HCT116 (cell line): ENCODE results near the gene POU2AF2. TPM values are rescaled to one million over a fixed set of nuclear protein-coding genes. Genes with fewer than 3 reads are reported as not detected.

Experiments
- ATAC-seq: fragments of 200-7000 bp; cut with Tn5 transposase; 2 replicates; pipeline ENCODE4 v1.9.1; 2020; ENCODE audit warnings: mild to moderate bottlenecking, moderate library complexity
- BruUV-seq: library from RNA; stranded (reverse); fragments of 400-500 nt; replicated peaks from 2 replicates; lab custom pipeline; 2021; lab: Mats Ljungman, UMichigan
- CTCF ChIA-PET: fragments of 300-600 bp; sonication (Branson Sonifier 250); formaldehyde crosslinking; loops from one replicate; lab custom pipeline; 2021; ENCODE audit warnings: antibody characterized with exemption; lab: Charles Lee
- POLR2A ChIA-PET: fragments of 300-600, 350-600 bp; sonication (Branson Sonifier 250); formaldehyde crosslinking; loops from one replicate; lab custom pipeline; 2021; ENCODE audit warnings: antibody characterized with exemption; lab: Charles Lee
- RAD21 ChIA-PET, 2 experiments: fragments of 300-600 bp; sonication (Branson Sonifier 250); formaldehyde crosslinking; loops; one replicate each; lab custom pipeline; 2023; ENCODE audit warnings: low total read pairs in 2 of 2; ENCODE audit not compliant: uncharacterized antibody in 2 of 2, unreplicated experiment in 2 of 2, low non-redundant PET in 1 of 2; lab: Charles Lee
- DNase-seq: peaks from one replicate; pipeline ENCODE4 v3.0.0-alpha.2; 2010; ENCODE audit warnings: low read depth, low spot score
- H2AFZ ChIP-seq: fragments of 200-600 bp; shearing (Covaris generic), sonication (generic); 2 replicates; pipeline ENCODE4 v1.6.1; 2017; ENCODE audit warnings: low read depth, mixed run types, mixed read lengths, antibody characterized with exemption, low read length; ENCODE audit not compliant: poor library complexity, severe bottlenecking
- H3K27ac ChIP-seq: 2 replicates; pipeline ENCODE4 v1.5.1; 2012; ENCODE audit warnings: low read depth, low read length
- H3K27me3 ChIP-seq: fragments of 200-600 bp; sonication (generic); 2 replicates; pipeline ENCODE4 v1.6.1; 2016; ENCODE audit warnings: mixed run types, low read length, mixed read lengths; ENCODE audit not compliant: insufficient read depth
- H3K36me3 ChIP-seq, 2 experiments: fragments of 200-500 bp in 1 of 2; fragments of 200-600 bp in 1 of 2; sonication (Bioruptor generic) in 1 of 2; sonication (generic) in 1 of 2; 2 replicates each; pipeline versions ENCODE4 v1.5.1 to v1.6.1; 2014 to 2016; ENCODE audit warnings: low read length in 2 of 2, inconsistent platforms in 1 of 2, mixed read lengths in 1 of 2, mixed run types in 1 of 2; ENCODE audit not compliant: insufficient read depth in 2 of 2, control insufficient read depth in 1 of 2
- H3K4me1 ChIP-seq, 2 experiments: fragments of 200-600 bp in 1 of 2; sonication (generic) in 1 of 2; 2 replicates each; pipeline versions ENCODE4 v1.5.1 to v1.6.1; 2012 to 2017; ENCODE audit warnings: low read length in 2 of 2, inconsistent platforms in 1 of 2, mild to moderate bottlenecking in 1 of 2, mixed read lengths in 1 of 2, mixed run types in 1 of 2, moderate library complexity in 1 of 2; ENCODE audit not compliant: insufficient read depth in 2 of 2, control insufficient read depth in 1 of 2
- H3K4me2 ChIP-seq: fragments of 200-600 bp; sonication (generic); 2 replicates; pipeline ENCODE4 v1.6.1; 2017; ENCODE audit warnings: mixed run types, low read length, mixed read lengths
- H3K4me3 ChIP-seq, 2 experiments: fragments of 200-600 bp in 1 of 2; sonication (generic) in 1 of 2; replicated peaks in 1 of 2; 2 replicates each; pipeline ENCODE4 v1.5.1; 2011 to 2016; ENCODE audit warnings: low read length in 2 of 2, control low read depth in 1 of 2, low read depth in 1 of 2, mild to moderate bottlenecking in 1 of 2, mixed read lengths in 1 of 2, mixed run types in 1 of 2
- H3K79me2 ChIP-seq: fragments of 200-600 bp; sonication (generic); 2 replicates; pipeline ENCODE4 v1.6.1; 2017; ENCODE audit warnings: mild to moderate bottlenecking, mixed run types, low read length, moderate library complexity, mixed read lengths; ENCODE audit not compliant: insufficient read depth
- H3K9ac ChIP-seq: fragments of 200-600 bp; sonication (generic); 2 replicates; pipeline ENCODE4 v1.6.1; 2016; ENCODE audit warnings: low read length, mixed read lengths
- H3K9me2 ChIP-seq: fragments of 200-600 bp; sonication (generic), shearing (Covaris generic); 2 replicates; pipeline ENCODE4 v1.6.1; 2017; ENCODE audit warnings: mixed run types, mild to moderate bottlenecking, moderate library complexity; ENCODE audit not compliant: insufficient read depth
- H3K9me3 ChIP-seq, 2 experiments: fragments of 200-500 bp in 1 of 2; fragments of 200-600 bp in 1 of 2; sonication (Bioruptor generic) in 1 of 2; sonication (generic) in 1 of 2; 2 replicates each; pipeline ENCODE4 v1.6.1; 2014 to 2017; ENCODE audit warnings: low read length in 2 of 2, mixed read lengths in 2 of 2, inconsistent platforms in 1 of 2, low read depth in 1 of 2, mild to moderate bottlenecking in 1 of 2, mixed run types in 1 of 2, moderate library complexity in 1 of 2; ENCODE audit not compliant: control insufficient read depth in 1 of 2, insufficient read depth in 1 of 2
- H4K20me1 ChIP-seq: fragments of 200-600 bp; sonication (generic), shearing (Covaris generic); 2 replicates; pipeline ENCODE4 v1.6.1; 2017; ENCODE audit warnings: mixed run types, mild to moderate bottlenecking, moderate library complexity; ENCODE audit not compliant: insufficient read depth
- ATF3 ChIP-seq: IDR thresholded peaks from 2 replicates; pipeline ENCODE4 v1.6.1; 2012
- CBX3 ChIP-seq: IDR thresholded peaks from 2 replicates; pipeline ENCODE4 v1.6.1; 2012; ENCODE audit warnings: low read depth
- CEBPB ChIP-seq: IDR thresholded peaks from 2 replicates; pipeline ENCODE4 v1.6.1; 2012; ENCODE audit warnings: low read depth
- CTCF ChIP-seq, 3 experiments: fragments of 200-600 bp in 1 of 3; sonication (generic) in 1 of 3; IDR thresholded peaks in 2 of 3; conservative IDR thresholded peaks in 1 of 3; 2 replicates each; pipeline ENCODE4 v1.5.1; 2012 to 2017; ENCODE audit warnings: low read depth in 2 of 3, low read length in 2 of 3, antibody characterized with exemption in 1 of 3, borderline replicate concordance in 1 of 3, control low read depth in 1 of 3, mild to moderate bottlenecking in 1 of 3, mixed read lengths in 1 of 3, mixed run types in 1 of 3, moderate library complexity in 1 of 3; ENCODE audit not compliant: insufficient read depth in 1 of 3
- ELF1 ChIP-seq: IDR thresholded peaks from 2 replicates; pipeline ENCODE4 v1.6.1; 2012; ENCODE audit warnings: low read depth, borderline replicate concordance
- JUND ChIP-seq: IDR thresholded peaks from 2 replicates; pipeline ENCODE4 v1.6.1; 2012
- RAD21 ChIP-seq: IDR thresholded peaks from 2 replicates; pipeline ENCODE4 v1.6.1; 2012; ENCODE audit warnings: low read depth, mild to moderate bottlenecking
- SIN3A ChIP-seq: IDR thresholded peaks from 2 replicates; pipeline ENCODE4 v1.6.1; 2012; ENCODE audit warnings: low read depth
- TCF7L2 ChIP-seq: IDR thresholded peaks from 2 replicates; pipeline ENCODE4 v1.7.0; 2011; ENCODE audit warnings: borderline replicate concordance, inconsistent platforms; ENCODE audit not compliant: insufficient read depth, insufficient read length; ENCODE audit errors: extremely low read depth
- ZFX ChIP-seq: fragments of 450-650 bp; IDR thresholded peaks from 2 replicates; pipeline ENCODE4 v1.6.1; 2017
- ZNF274 ChIP-seq: fragments of 200-500 bp; sonication (Bioruptor generic); IDR thresholded peaks from 2 replicates; pipeline ENCODE4 v1.6.1; 2014; ENCODE audit warnings: mild to moderate bottlenecking, low read depth, low read length, inconsistent platforms
- intact Hi-C: fragments of 100-400 bp; cut with micrococcal nuclease; formaldehyde crosslinking; loops from 2 replicates; pipeline ENCODE4 v1.10.0; 2022
- total RNA-seq: library from RNA; stranded (reverse); gene quantifications from one replicate; pipeline ENCODE4 v1.2.1, GENCODE V29; 2021; ENCODE audit not compliant: unreplicated experiment

POU2AF2 gene
- total RNA-seq, 1 experiment from 2014 or later: not detected

- ChIA-PET RAD21 (no interaction called here), POLR2A (no interaction called here), CTCF (no interaction called here)
- DNase-seq (no peak), ATAC-seq (no peak)
- Histone ChIP-seq H3K4me3 (no peak overlapping the region), H3K36me3 (no peaks in the 10 kb centered on the region), H3K4me2 (no peak overlapping the region), H3K9me3 (no peaks in the 10 kb centered on the region), H3K27ac (no peak overlapping the region), H3K9me2 (no peaks in the 10 kb centered on the region), H3K9ac (no peak overlapping the region), H3K79me2 (no peaks in the 10 kb centered on the region), H3K27me3 (peaks cover 53% of the 10 kb centered on the region), H4K20me1 (no peaks in the 10 kb centered on the region), H3K4me1 (no peaks in the 10 kb centered on the region), H2AFZ (no peak overlapping the region)
- intact Hi-C loops: no loop called here
- BruUV-seq: no TSS peak
- TF ChIP-seq CEBPB (no peak), ZFX (no peak), ZNF274 (no peak), CBX3 (no peak), RAD21 (no peak), JUND (no peak), SIN3A (no peak), TCF7L2 (no peak), ELF1 (no peak), CTCF (IDR thresholded peaks at IDR 0.05 in 2 of 3, conservative IDR thresholded peaks at IDR 0.05 in 1 of 3; ENCODE audit: borderline replicate concordance in 1 of 3, insufficient read depth in 1 of 3, low read depth in 2 of 3, low read length in 2 of 3) (no peak), ATF3 (no peak)
Observed at GRCh38 chr11:111264646-111265045, 19.1 kb downstream of the POU2AF2 start.
